Forelimb muscle (tissue), 1 donor: ENCODE measurements around the gene CLK2. TPM values are rescaled to one million over a fixed set of nuclear protein-coding genes. Genes with fewer than 3 reads are reported as not detected.
A peak's percentile ranks its signal among the peaks of the same experiment; 100 is the strongest.
"Not testable (repeated sequence)": the region's sequence is repeated elsewhere in the genome, so short reads cannot be mapped to it uniquely, and the experiment has no call there.

ENCODE experiments used
- DNase-seq: peaks from one replicate; pipeline ENCODE4 v3.0.0-alpha.2; 2013; ENCODE audit warnings: low read depth
- polyA plus RNA-seq: library from polyadenylated mRNA; unstranded; fragments of 120-200 nt; gene quantifications from one replicate; pipeline ENCODE4 v1.2.1, GENCODE V29; 2013; ENCODE audit not compliant: insufficient read length

The CLK2 gene
- polyA plus RNA-seq, 1 donor: 37.0 TPM

GRCh38 chr1:155267373-155267772 lies 5.9 kb downstream of the CLK2 start:
- DNase-seq: no peak

- DNase-seq: no peak
These were observed 6.8 kb downstream of the CLK2 start for GRCh38 chr1:155266553-155266952.

- DNase-seq: no peak
These were observed 10.2 kb downstream of the CLK2 start for GRCh38 chr1:155263067-155263466.

- peak; percentile 95 for DNase-seq
These were observed 11.2 kb downstream of the CLK2 start, which contains the start of gene SCAMP3 for GRCh38 chr1:155261852-155262673. TSS of gene SCAMP3 (minus strand) at chr1:155262360. CDS start at chr1:155262151, 209 bp downstream.

DNA sequence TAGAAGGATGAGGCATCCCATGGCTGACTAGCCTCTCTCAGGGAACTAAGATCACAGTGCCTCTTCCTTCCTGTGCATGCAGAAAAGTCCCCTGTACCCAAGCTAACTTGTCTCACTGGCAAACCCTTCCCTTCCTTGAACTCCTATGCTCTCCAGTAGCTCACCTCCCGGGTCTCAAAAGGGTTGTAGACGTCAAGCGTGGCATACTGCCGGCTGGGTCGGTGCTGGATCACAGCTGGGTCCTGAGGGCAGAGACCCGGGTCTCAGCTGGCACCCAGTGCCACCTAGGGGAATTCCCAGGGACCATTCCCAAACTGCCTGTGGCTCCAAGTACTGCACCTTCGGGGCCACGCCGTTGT lies 11.8 kb downstream of the CLK2 start:
- DNase-seq: no peak

GRCh38 chr1:155260276-155260675 lies 13.0 kb downstream of the CLK2 start:
- DNase-seq: no peak

DNA sequence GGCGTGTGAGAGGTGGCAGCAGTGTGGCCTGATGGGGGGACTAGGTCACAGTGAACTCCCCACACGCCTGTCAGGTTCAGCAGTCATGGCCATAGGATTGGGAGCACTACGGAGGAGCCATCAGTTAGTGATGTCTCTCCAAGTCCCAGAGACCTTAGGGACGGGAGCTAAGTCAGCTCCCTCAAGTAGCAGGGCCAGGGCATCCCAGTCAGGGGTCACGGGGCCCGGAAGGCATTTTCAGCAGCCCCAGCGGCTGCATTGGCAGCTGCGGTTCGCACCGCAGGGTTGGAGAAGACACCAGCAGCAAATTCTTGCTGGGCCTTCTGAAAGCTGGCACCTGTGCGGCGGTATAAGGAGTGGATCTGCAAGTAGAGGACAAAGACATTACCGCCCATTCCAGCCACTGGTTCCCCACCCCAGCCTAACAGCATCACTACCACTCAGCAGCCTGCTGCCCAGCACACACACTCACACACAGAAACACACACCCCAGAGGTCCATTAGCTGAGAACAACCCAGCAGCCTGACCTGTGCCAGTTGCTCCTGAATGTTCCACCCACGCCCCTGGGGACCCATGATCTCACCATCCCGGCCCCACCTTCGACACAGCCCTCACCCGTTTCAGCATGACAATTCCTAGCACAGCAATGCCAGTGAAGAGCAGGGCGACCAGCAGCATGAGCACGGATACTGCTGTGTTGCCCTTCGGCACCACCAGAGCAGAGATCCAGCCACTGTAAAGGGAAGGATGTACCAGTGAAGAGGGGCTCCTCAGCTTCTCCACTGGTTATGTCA lies 17.0 kb downstream of the CLK2 start:
- no peak for DNase-seq

DNA sequence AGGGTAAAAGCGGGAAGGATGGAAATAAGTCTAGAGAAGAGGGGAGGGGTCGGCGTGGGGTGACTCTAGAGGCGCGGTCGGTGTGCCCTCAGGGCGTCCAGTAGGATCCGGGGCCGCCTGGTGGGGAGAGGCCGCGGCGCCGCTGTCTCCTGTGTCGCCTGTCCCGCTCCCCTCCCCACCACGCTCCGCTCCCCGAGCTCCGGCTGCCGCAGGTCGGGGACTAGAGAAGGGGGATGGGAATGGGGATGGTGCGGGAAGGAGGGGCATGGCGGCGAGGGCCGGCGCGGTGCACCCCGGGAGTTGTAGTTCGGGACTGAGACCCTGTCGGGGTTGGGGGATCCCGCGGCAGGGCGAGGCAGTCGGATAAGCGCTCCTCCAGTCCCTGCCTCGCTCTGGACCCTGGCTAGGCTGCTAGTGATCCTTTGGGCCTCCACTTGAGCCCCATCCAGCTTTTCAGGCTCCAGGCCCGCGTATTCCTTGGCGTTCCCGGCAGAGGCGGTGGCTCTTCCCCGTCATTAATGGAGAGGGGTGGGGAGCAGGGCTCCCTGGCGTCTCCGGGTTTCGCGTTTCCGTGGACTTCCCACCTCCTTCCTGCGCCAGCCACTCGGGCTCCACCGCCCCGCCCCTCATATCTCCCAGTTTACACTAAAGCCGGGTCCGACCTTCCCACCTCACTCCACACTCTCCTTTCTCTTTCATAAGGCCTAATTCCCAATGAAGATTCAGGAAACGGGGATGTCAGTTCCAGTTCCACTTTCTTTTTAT lies 17.9 kb downstream of the CLK2 start, which contains the start of gene ENTREP3:
Gene ENTREP3 (minus strand): TSS at position 241 of the 765 bp plus-strand sequence. CDS start 606 bp downstream, outside the sequence.
- DNase-seq: peak; percentile 67

GRCh38 chr1:155254714-155255242 lies 18.5 kb downstream of the CLK2 start:
- no peak for DNase-seq

DNA sequence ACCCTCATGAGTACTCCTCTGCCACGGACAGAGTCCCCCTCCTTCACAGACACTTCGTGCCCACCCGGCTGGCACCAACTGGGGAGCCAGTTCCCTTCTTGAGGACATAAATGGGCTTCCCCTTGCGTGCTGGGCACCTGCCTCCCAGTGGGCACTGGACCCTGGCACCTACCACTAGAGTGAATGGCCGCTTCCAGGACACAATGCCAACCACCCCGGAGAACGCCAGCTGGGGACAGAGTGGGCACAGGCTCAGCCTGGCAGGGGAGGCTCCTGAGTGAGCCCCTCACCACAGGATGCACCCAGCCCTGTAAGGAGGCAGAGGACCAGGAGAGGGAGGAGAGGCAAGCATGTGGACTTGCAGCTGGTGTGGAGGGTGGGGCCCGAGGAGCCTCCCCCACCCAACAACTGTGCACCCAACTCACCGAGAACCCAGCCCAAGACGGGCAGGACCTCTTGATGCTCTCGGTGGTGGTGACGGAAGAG lies 19.0 kb downstream of the CLK2 start:
- DNase-seq: no peak

DNA sequence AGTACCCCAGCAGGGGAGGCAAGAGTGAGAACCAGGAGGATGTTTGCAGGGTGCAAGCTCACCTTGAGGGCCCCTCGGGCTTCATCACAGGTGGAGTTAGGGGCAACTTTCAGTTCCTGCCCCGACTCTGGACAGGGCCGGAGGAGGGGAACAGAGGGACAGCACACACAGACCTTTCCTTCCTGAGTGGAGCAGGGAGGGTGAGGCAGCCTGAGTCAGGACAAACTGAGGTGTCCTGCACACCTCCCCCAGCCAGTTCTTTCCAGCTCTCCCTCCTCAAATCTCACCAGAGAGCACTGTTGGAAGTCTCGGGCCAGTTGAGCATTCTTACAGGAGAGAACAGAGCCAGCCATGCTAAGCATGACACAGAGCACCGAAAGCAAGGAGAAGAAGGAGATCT lies 19.5 kb downstream of the CLK2 start:
- no peak for DNase-seq

GRCh38 chr1:155253208-155253607 lies 20.1 kb downstream of the CLK2 start:
- no peak for DNase-seq

DNA sequence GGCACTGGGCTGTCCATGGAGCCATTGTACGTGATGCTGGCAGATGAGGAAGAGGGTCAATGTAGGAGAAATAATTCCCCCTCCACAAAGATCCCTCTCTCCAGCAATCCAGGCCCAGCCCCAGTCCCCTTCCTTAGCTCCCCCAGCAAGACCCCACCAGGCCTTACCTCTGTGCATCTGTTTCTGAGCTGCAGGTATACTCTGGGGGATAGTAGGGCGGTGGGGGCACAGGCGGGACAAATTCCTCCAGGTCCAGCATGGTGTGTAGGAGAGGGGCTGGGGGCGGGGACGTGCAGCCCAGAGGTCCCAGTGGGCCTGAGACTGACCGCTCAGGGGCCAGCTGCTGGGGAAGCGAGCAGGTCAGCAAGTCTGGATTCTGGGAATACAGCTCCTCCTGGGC lies 21.7 kb downstream of the CLK2 start:
- no peak for DNase-seq

DNA sequence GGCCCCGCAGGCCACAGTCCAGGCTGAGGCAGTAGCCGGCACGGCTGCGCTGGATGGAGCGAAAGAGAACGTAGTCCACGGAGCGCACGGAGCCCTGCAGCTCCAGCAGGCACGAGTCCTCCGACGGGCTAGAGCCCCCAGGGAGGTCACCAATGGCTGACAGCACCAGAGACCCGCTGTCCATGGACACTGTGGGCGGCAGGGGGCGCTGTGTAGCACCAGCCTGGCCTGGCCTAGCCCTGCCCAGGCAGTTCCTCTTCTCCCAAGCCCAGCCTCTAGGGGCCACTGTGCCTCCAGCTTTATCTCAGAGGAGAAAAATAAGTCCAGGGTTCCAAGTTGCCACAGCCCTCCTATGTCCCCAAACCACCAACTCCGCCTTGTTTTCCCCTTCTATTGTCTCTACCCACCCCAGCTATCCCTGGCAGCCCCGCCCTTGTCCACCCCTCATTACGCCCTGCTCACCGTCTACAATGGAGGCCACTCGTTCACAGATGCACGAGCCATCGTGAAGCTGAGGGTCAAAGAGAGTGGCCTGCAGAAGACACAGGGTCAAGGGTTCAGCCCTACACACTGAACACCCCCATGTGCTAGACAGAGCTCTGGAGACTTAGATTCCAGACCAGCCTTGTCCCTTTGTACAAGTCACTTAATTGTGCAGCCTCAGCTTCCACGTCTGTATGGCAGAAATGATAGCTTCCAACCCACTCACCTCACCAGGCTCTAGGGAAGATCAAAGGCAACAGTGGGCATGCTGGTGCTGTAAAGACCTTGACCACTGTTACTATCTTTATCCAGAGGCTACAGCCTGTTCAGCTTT lies 22.5 kb downstream of the CLK2 start:
- peak; percentile 53 for DNase-seq

DNA sequence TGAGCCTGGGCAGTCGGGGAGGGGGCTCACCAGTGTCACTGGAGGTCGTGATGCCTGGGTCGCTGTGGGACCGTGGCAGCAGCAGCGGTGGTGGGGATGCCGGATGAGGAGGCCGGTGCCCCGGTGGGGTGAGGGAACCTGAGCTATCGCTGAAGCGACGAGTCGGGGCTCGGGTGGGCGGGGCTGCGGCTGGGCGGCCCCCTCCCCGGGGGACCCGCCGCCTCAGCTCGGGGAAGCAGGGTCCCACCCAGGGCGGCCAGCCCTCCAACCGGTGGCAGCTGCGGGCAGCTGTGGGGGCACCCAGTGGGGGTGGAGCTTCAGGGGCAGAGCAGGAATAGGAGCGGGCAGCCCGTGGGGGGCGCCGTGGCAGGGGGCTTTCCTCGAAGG lies 23.1 kb downstream of the CLK2 start:
- DNase-seq: no peak

DNA sequence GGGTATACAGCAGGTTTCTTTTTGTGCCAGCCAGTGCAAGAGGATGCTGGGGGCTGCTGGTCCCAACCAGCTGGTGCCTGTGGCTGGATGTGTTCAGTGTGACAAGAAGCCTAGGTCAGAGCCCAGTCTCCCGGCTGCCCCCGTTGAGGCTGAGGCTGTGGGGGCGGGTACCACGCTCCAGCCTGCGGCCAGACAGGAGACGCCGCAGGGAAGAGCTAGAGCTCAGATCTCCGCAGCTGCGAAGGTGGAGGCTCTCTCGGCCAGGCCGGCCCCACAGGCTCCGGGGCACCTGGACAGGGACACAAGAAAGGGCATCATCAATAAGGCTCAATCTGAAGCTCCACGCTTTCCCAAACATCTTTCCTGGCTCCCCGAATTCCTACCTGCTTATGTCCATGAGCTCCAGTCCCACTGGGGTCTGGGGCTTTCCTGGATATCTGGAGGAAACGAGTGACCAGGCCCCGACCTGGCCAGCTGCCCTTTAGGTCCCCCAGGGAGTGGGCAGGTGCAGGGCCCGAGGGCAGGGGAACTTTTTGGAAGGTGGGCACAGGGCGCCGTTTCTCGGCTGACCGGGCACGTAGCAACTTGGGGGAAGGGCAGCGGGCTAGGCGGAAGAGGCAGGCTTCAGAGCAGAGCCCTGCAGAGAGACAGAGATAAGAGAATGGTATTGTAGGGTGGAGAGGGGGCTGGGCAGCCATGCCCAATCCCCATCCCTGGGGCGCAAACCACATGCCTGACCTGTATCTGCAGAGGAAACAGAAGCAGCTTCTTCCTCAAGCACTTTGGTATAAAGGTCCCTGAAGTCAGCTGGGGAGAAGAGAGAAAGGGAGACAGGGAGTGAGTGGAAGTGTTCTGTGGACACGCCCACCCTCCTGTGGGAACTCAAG lies 25.4 kb downstream of the CLK2 start:
- no peak for DNase-seq

DNA sequence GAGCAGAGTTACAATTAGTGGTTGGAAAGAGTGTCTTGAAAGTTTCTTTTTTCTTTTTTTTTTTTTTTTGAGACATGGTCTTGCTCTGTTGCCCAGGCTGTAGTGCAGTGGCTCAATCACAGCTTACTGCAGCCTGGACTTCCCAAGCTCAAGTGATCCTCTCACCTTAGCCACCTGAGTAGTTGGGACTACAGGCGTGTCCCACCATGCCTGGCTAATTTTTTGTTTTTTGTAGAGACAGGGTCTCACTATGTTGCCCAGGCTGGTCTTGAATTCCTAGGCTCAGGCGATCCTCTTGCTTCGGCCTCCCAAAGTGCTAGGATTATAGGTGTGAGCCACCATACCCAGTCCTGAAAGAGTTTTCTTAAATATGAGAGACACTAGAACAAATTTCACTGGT lies 26.5 kb downstream of the CLK2 start:
- not testable (repeated sequence) for DNase-seq

DNA sequence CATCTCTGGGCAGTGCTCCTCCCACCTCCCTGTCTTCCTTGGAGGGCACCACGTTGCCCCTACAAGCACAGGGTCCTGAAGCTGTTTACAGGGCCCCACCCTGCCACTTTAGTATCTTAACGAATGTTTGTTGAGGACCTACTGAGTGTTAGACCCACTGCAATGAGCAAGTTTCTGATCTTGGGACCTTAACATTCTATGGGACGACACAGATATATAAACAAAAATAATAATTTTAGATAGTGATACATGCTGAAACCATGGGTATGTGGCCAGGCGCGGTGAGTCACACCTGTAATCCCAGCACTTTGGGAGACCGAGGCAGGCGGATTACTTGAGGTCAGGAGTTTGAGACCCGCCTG lies 28.2 kb downstream of the CLK2 start:
- no peak for DNase-seq

- DNase-seq: peak; percentile 98
These were observed 28.7 kb downstream of the CLK2 start for GRCh38 chr1:155244368-155245162.
